ENCODE measurements around the gene SH3PXD2A. TPM values are rescaled to one million over a fixed set of nuclear protein-coding genes. Genes with fewer than 3 reads are reported as not detected.

The SH3PXD2A gene
- total and polyA plus RNA-seq, 2 of the 4 experiments (the other 2 are of a cell fraction), result 6.3 to 23.0 TPM

- no CpG with 5 or more reads among the region's 2 CpGs for WGBS, 2 experiments (ENCODE audit: extremely low coverage in 2 of 2, insufficient read length in 1 of 2)
- Histone ChIP-seq H3K4me3 (ENCODE audit: insufficient read depth, low read depth, low read length) (no peak overlapping the region), H3K27me3 (ENCODE audit: control insufficient read depth, insufficient read depth, low read length) (no peaks in the 10 kb centered on the region), H2BK15ac (ENCODE audit: low read depth, low read length) (no peak overlapping the region), H3K27ac (ENCODE audit: insufficient read depth, low read length) (no peak overlapping the region), H3K36me3 (ENCODE audit: control insufficient read depth, insufficient read depth, low read length) (no peaks in the 10 kb centered on the region), H3K9ac (ENCODE audit: low read depth, low read length) (no peak overlapping the region), H3K14ac (replicated peaks; ENCODE audit: low read depth, low read length) (no peak overlapping the region), H3K56ac (ENCODE audit: extremely low read depth, insufficient read depth, low read length) (no peak overlapping the region), H2AK9ac (replicated peaks; ENCODE audit: low read depth, low read length, poor library complexity) (no peak overlapping the region), H3K18ac (ENCODE audit: low read depth, low read length) (no peak overlapping the region), H4K91ac (ENCODE audit: insufficient read depth, low read depth, low read length) (no peak overlapping the region), H4K8ac (ENCODE audit: low read depth in 2 of 2, low read length in 2 of 2) (no peak overlapping the region), H2BK5ac (ENCODE audit: low read depth, low read length, poor library complexity, severe bottlenecking) (no peak overlapping the region), H3K4me1 (ENCODE audit: control insufficient read depth, insufficient read depth, low read length) (peaks cover 25% of the 10 kb centered on the region), H2AFZ (replicated peaks; ENCODE audit: low read length, poor library complexity) (no peak overlapping the region), H4K20me1 (ENCODE audit: insufficient read depth, low read length) (peaks cover 9% of the 10 kb centered on the region; the same call in 1 of the 2 replicates), H2BK20ac (ENCODE audit: low read depth, low read length) (no peak overlapping the region), H3K4ac (ENCODE audit: low read depth, low read length) (no peak overlapping the region), H2BK120ac (ENCODE audit: low read depth, low read length) (no peak overlapping the region), H3K79me1 (ENCODE audit: low read depth in 1 of 2, low read length in 2 of 2) (peaks cover 22 to 61% of the 10 kb centered on the region in 2 experiments), H3K9me3 (ENCODE audit: control insufficient read depth, insufficient read depth, low read length) (no peaks in the 10 kb centered on the region), H3K4me2 (ENCODE audit: low read depth, low read length) (no peak overlapping the region), H4K5ac (ENCODE audit: low read depth, low read length) (no peak overlapping the region), H2AK5ac (ENCODE audit: low read depth, low read length) (no peak overlapping the region), H3K9me1 (ENCODE audit: insufficient read depth, low read length) (peaks cover 11% of the 10 kb centered on the region), H3K23ac (ENCODE audit: low read depth, low read length) (no peak overlapping the region)
- TF ChIP-seq ELK1 (IDR thresholded peaks at IDR 0.05; ENCODE audit: borderline replicate concordance, low read depth, low read length) (no peak), CTCF (conservative IDR thresholded peaks at IDR 0.05; ENCODE audit: low read depth, low read length) (no peak), RCOR1 (IDR thresholded peaks at IDR 0.05; ENCODE audit: insufficient replicate concordance, low read length) (no peak), MAZ (IDR thresholded peaks at IDR 0.05; ENCODE audit: borderline replicate concordance, low read depth, low read length) (no peak), POLR2A (IDR thresholded peaks at IDR 0.05; ENCODE audit: low read depth, low read length) (no peak), CEBPB (IDR thresholded peaks at IDR 0.05; ENCODE audit: low read depth, low read length) (no peak), MAFK (IDR thresholded peaks at IDR 0.05; ENCODE audit: low read depth, low read length) (no peak), FOS (IDR thresholded peaks at IDR 0.05; ENCODE audit: low read depth, low read length) (no peak), MXI1 (IDR thresholded peaks at IDR 0.05; ENCODE audit: borderline replicate concordance, low read depth, low read length) (no peak), SMC3 (IDR thresholded peaks at IDR 0.05; ENCODE audit: low read depth, low read length) (no peak), CHD1 (IDR thresholded peaks at IDR 0.05; ENCODE audit: low read depth, low read length) (no peak), NFE2L2 (IDR thresholded peaks at IDR 0.05; ENCODE audit: low read depth, low read length) (no peak)
- TF ChIP-seq, protein P1, sequence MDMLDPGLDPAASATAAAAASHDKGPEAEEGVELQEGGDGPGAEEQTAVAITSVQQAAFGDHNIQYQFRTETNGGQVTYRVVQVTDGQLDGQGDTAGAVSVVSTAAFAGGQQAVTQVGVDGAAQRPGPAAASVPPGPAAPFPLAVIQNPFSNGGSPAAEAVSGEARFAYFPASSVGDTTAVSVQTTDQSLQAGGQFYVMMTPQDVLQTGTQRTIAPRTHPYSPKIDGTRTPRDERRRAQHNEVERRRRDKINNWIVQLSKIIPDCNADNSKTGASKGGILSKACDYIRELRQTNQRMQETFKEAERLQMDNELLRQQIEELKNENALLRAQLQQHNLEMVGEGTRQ (IDR thresholded peaks at IDR 0.05; ENCODE audit: low read depth, low read length), result no peak
- ATAC-seq (ENCODE audit: low read depth), result no peak
- in situ Hi-C loops (cut with MboI; ENCODE audit: low sequenced_read_pairs), result no loop called here
- dilution Hi-C loops (cut with HindIII; ENCODE audit: low sequenced_read_pairs, unreplicated experiment), result no loop called here
- no peak for DNase-seq
- CTCF ChIA-PET, result interaction anchor here (0.6 kb wide), 1 partner anchor 125 kb away, joined by 3 read pairs; no protein-coding TSS in a partner anchor
- POLR2A ChIA-PET (ENCODE audit: unreplicated experiment), result no interaction called here
- no TSS peak for BruUV-seq (replicated peaks)
- intact Hi-C loops (cut with micrococcal nuclease), result no loop called here
These were observed 22.6 kb downstream of the SH3PXD2A start for GRCh38 chr10:103832806-103833205.
